Activated CD8-positive, alpha-beta memory T cell treated with anti-CD3 and anti-CD28 coated beads, Interleukin-2, amount 50 U/mL, for 24 hours (primary cell): ENCODE measurements around the gene INVS.
"Not testable (repeated sequence)": the region's sequence is repeated elsewhere in the genome, so short reads cannot be mapped to it uniquely, and the experiment has no call there.

Source experiments
- DNase-seq: peaks from one replicate; pipeline ENCODE4 v3.0.0-alpha.2; 2020; ENCODE audit errors: extremely low read depth

Gene INVS

DNA sequence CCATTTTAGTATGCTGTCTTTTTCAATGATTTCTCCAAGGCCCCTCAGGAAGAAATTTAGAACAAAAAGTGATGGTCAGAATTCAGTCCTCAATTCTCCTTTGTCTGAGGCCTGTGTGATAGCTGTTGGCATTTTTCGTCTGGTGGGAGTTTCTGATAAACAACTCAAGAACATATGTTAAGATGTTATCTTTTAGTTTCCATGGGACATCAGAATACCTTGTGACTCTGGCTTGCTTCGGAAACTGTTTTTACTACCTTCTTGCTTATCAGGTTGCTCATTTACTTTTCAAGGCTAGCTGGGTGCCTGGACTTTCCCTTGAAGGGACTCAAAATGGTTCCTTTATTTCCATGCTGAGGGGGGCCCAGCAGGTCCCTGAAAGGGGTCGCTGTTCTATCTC, 97.2 kb downstream of the INVS start:
- DNase-seq, result no peak

DNA sequence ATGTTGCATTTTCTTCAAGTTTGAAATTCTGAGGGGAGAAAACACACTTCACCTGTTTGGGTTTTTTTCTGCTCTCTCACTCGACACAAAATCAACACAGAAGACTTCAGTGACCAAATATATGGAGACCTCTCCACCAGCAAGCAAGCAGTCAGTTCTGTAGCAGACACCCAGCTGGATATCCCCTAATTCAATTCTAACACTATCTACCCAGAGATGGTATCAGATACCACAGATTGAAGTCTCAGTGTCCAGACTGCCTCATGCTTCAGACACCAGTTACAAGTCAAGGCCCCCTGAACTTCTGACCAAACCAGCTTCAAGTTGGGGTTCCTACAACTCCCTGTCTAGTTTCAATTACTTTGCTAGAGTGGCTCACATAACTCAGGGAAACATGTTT, 97.8 kb downstream of the INVS start:
- no peak for DNase-seq

DNA sequence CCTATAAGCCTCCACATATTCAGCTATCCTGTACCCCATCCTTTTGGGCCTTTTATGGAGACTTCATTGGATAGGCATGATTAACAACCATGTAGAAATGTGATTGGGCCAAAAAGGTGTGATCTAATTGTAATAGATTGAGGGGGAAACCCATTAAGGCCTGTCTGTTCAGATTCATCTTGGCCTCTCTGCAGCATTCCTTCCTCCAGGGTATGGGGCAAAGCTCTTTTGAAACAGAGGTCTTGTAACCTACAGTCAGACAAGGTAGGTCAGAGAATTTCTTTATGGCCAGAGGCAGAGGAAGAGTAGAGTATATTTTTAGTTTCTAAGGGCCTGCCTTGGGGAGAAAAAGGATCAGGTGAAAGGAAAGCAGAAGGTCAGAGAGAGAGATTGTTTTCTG, 98.5 kb downstream of the INVS start:
- no peak for DNase-seq

DNA sequence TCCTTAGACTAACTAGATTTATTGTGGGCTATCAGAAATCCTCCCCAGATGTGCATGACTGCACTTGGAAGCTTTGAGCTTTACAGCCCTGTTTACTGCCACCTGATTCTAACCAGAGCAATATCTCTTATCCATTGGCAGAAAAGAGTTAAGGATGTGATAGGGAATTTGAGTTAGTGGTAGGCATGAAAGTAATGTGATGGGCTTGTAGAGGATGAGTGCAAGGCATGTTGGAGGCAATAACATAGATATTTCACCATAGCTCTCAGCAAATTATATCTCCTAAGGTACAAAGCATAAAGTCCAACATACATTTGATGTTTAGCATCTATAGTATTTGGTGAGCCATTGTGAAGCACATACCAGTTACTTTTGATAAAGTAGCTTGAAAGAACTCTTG, 103.8 kb downstream of the INVS start:
- no peak for DNase-seq

DNA sequence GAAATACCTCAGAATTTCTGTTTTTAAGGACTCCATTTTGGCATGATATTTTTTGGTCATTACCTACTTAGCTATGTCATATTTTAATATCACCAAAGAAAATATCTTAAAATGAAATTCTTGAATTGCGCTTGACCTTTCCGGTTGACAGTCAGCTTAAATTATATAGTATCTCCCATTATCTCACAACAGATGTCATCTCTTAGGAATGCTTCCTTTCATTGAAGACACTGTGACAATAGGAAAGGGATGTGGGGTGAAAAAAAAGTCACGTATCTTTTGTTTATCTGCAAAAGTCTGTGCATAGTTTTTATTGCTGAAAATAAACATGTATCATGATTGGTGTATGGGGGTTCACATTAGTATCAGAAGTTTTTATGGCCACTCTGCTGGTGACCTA, 105.8 kb downstream of the INVS start:
- no peak for DNase-seq

DNA sequence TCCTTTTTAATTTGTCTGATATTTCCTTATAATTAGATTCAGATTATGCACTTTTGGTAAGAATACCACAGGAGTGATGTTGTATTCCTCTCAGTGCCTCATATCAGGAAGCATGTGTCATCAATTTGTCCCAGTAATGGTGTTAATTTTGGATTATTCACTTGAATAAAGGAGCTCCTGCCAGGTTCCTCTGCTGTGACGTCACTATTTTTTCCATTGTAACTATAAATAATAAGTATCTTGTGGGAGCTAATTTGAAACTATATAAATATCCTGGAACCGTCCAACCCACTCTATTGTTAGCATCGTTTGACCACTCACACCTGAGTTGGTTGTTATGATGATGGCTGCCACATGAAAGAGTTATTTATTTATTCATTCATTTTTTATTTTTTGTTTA, 107.9 kb downstream of the INVS start:
- no peak for DNase-seq

DNA sequence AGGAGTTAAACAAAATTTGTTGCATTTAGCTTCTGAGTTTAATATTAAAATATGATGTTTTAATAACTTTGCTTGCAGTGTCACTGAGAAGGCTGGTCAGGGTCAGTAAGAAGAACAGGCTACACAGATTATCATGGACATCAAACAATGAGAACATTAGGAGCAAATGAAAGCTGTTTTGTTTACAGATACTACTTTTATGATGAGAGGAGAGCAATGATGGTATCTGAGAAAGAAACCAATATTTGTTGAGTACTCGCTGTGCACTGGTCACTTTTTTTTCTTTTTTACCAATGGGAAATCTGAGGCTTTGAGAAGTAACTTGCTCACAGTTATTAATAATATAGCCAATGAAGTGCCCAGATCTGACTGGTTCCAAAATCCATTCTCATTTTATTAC, 109.6 kb downstream of the INVS start:
- no peak for DNase-seq

DNA sequence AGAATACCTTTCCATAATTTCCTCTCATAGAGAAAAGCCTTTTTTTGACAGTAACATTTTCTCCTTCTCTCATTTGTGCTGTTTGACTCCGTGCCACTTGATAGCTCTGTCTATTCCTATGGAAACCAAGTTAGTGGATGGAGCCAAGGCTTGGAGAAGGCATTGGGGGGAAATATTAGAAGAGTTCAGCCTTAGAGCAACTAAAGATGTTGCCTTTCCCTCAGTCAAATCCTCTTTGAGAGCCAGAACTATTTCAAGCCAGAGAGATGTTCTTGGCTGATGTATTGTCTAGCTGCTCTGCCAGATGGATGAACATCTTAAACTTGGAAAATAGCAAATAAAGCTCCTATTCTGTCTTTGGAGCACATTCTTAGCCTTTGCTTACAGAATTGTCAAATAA, 112.4 kb downstream of the INVS start:
- no peak for DNase-seq

DNA sequence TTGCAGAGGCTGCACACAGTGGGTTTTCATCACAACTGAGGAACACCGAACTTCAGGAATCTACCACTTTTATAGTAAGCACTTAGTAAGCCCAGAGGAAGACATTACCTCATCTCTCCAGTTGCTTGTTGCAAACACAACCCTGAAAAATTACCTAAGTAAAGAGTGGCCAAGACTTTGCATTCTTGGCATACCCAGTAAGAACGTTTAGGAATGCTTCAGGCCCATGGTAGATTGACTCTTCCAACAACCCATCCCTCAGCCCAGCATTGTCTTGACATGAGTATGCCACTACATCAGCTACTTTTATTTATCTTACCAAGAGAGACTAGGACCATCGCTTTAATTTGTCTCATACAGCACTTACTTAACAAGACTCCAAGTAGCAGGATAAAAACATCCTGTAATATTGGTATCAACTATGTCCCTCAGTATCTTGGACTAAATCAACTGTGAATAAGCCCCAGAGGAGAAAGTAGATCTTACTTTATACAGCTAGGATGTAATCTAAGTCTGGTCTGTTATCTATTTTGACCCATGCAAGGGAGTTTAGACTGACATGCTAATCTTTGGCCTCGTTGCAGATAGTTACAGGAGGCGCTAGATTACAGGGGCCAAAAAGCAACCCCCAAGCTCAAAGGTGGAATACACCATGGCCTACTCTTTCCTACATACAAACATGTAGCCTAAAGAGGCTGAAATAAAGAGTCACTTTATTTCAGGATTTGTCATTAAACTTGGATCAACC, 114.9 kb downstream of the INVS start:
- no peak for DNase-seq

DNA sequence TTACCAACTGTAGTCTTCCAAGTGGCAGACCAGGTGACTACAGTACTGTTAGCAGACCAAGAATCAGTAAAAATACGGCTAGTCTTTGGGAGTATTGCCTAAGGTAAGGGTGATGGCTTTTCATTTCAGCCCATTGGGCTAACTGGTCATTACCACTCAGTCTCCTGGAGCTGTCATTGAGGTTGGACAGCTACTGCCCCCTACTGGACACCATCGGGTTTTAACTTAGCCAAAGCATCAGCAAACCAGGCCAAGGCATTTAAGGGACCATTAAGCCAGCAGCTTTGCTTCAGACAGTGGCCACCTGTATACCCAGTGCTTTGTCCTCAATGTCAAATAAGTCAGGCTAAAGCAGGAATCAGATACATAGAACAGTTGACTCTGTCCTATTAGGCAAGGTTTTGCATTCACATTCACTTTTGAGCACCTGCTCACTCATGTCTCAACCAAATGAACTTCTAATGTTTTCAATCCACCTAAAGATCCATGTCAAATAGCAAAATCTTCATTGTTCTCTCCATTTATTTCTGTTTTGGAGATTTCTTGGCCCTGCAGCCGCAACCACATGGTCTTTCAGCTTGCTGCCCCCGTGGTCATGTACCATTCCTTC, 117.2 kb downstream of the INVS start:
- DNase-seq, result peak; percentile 18

DNA sequence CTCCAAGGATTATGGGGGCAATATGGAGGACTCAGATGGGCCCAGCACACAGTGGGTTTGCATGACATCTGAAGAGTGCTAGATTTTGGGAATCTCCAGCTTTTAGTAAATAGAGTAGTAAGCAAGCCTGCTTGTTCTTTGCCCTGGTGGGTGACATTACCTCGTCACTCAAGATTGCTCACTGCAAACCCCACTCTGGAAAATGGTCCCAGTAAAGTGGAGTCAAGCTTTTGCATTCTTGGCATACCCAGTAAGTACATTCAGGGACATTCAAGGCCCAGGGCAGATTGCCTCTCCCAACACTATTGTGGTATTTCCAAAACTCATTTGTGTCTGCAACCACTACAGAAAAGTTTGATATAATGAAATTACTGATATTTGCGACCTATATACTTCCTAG, 118.5 kb downstream of the INVS start:
- DNase-seq, result no peak

DNA sequence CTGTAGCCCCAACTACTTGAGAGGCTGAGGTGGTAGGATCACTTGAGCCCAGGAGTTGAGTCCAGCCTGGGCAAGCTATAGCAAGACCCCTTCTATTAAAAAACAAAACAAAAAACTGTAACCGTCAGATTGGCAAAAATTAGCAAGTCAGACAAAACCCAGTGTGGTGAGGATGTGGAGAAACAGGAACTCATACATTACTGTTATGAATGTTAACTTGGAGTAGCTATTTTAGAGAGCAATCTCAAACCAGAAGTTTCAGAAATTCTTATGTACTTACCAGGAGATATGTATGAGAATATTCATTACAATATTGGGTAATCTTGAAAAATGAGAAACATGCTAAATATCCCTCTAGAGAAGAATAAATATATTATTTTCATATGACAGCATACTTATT, 120.3 kb downstream of the INVS start:
- DNase-seq, result no peak

DNA sequence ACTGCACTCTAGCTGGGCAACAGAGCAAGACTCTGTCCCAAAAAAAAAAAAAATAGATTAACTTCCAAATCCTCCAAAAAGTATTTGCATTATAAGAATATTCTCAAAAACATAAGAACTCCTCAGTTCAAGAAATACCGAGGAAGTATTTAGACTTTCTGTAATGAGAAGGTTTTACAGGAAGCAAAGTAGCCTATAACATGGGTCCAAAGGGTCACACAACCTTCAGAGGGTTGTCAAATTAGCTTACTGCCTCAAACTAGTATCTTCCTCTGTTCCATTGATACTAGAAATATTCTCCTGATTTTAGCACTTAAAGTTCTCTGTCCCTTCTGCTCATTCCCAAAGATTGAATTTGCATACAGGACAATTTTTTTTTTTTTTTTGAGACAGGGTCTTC, 121.9 kb downstream of the INVS start:
- no peak for DNase-seq

DNA sequence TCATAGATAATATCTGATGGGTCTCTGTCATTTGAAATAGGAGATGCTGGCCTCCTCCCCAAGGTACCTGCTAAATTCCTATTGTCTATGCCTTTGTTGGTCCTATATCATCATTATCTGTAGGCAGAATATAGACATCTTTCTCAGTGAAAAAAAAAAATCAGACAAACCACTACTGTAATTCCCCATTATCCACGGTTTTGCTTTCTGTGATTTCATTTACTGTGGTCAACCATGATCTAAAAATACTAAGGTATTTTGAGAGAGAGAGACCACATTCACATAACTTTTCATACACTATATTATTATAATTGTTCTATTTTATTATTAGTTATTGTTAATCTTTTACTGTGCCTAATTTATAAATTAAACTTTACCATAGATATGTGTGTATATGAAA, 122.5 kb downstream of the INVS start:
- no peak for DNase-seq

DNA sequence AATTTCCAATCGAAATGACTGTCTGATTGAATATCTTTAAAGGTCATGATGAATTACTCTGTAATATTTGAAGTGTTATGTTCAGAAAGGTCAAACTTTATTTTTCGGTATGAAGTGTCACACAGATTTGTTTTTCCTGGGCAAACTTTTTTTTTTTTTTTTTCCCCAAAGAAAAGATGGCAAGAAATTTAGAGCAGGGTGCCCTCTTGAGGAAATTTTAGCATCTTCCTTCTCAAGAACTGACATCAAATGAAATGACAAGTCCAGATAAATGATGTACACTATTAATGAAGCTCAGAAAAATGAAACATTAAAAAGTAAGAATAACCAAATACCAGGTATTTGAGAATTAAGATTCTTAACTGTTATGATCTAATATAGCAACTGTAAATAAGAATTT, 123.6 kb downstream of the INVS start:
- DNase-seq, result no peak

DNA sequence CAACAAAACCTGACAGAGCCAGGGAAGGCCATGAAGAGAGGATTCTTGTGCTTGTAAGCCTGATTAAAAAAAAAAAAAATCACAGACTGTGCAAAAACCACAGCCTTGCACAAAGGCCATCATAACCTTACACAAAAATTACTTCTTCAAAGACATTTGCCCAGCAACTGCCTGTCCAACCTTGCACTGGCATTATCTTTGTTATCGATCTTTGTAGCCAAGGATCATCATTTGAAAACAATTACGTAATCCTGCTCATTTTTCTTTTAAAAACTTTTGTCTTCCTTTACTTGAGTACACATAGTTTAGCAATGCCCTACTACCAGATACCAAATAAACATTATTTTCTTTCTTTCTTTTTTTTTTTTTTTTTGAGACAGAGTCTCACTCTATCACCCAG, 128.6 kb downstream of the INVS start:
- DNase-seq, result no peak

DNA sequence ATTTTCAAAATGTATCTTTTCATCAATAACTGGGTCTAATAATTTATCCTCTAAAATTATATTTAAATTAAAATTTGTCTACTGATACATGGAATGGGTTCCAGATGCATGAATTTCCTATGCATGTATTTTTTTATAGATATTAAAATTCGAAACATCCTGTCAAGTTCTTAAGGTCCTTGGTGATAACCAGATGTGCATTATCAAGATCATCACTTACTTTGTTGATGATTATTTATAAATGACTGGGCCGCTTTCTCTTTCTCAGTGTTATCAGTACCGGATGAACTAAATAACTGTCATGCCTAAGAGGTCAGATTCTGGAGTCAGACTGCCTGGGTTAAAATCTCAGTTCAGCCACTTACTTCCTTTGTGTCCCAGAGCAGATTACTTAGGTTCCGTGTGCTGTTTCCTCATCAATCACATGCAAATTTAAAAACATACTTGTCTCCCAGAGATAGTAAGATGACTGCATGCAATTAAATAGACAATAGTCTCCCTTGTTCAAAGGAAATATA, 129.4 kb downstream of the INVS start:
- no peak for DNase-seq

DNA sequence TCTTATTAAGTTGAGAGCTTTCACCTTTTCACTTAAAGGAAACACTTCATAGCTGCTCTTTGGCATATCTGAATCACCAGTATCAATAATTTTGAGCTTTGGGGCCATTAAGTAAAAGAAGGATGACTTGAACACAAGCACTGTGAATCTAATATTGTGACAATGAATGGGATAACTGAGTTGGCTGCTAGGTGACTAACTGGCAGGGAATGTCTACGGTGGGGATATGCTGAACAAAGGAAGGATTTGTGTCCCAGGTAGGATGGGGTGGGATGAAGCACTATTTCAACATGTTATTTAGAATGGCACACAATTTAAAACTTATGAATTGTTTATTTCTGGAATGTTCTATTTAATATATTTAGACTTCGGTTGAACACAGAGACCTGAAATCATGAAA, 130.1 kb downstream of the INVS start:
- DNase-seq, result no peak

DNA sequence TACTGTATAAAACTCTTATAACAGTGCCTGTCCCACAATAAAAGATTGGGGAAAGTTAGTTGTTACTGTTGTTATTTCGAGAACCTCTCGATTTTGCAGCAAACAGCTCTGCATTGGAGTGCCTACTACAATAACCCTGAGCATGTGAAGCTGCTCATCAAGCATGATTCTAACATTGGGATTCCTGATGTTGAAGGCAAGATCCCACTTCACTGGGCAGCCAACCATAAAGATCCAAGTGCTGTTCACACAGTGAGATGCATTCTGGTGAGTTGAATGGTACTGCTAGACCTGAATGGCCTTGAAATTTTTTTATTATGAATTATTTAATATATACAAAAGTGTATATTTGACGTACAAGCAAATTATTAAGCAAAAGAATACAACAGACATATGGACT, 130.5 kb downstream of the INVS start:
- no peak for DNase-seq

DNA sequence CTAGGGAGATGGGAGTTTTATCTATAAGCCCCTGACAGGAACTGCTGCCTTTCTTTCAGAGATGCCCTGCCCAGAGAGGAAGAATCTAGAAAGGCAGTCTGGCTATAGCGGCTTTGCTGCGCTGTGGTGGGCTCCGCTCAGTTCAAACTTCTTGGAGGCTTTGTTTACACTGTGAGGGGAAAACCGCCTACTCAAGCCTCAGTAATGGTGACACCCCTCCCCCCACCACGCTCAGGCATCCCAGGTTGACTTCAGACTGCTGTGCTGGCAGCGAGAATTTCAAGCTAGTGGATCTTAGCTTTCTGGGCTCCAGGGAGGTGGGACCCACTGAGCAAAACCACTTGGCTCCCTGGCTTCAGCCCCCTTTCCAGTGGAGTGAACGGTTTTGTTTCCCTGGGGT, 137.9 kb downstream of the INVS start:
- not testable (repeated sequence) for DNase-seq

DNA sequence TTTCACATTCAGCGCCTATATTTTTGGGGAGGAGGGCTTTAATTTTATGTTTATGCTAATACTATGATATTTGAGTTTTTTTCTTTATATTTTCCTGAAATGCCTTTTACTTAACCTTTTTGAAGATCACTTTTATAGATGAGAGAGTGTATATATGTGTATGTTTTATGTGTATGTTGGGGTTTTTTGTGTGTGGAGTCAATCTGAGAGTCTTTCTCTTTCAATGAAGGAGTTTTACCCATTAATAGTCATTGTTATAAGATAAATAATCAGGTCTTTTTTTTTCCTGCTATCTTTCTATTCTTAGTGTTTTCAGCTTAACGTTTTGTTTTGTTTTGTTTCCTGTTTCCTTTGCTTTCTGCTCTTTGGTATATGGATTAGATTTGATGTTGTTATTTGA, 141.5 kb downstream of the INVS start:
- DNase-seq, result no peak

DNA sequence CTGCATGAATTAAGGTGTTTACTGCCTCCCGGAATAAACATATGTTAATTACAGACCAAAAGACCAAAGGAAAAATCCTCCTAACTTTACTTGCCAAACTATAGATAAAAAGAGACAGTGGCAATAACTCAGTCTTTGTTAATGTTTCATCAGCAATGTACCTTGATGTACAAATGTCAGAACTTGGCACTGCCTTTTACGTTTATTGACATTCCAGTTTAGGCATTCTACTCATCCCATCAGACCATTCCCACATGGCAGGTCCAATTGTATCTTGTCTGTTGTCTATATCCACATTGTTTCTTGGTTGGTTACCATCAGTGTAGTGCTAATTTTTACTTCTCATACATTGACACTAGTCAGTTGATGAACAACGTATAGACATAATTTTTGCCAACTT, 168.2 kb downstream of the INVS start:
- DNase-seq, result no peak

DNA sequence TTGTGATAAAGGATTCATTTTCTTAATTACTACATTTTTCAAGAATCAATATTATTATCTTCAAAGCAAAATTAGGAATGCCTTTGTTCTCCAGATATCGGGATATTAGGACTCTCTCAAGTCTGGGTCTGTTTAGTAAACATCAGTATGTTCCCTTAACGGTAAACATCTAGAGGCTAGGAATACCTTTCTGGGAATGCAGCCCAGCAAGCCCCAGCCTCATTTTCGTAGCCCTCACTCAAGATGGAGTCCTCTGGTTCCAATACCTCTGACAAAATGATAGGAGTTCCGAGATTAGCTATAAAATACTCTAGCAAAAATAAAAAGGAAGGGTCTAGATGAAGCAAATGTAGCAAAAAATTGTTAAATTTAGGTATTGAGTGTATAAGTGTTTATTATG, 169.2 kb downstream of the INVS start:
- no peak for DNase-seq

DNA sequence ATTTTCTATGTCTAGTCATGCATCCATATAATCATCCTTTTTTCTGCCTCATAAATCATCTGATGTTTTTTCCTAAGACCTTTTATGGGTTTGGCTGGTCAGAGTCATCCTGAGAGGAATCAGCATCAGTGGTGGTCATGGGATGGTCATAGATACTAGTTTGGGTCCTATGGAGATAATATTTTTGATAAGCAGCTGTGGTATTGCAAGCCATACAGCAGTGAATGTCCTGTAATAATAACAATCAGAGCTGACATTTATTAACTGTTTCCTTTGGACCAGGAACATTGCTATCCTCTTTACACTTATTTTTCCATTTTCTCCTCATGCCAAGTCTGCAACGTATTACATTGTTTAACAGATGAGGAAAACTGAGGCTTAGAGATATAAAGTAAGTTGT, 170.6 kb downstream of the INVS start:
- no peak for DNase-seq
